ENCODE results near the gene MYPOP.
A peak's percentile ranks its signal among the peaks of the same experiment; 100 is the strongest.

MYPOP gene

GRCh38 chr19:45879055-45879454 lies 23.4 kb downstream of the MYPOP start:
- H3K4me3 ChIP-seq (ENCODE audit: low read depth, low read length): no peak overlapping the region

DNA sequence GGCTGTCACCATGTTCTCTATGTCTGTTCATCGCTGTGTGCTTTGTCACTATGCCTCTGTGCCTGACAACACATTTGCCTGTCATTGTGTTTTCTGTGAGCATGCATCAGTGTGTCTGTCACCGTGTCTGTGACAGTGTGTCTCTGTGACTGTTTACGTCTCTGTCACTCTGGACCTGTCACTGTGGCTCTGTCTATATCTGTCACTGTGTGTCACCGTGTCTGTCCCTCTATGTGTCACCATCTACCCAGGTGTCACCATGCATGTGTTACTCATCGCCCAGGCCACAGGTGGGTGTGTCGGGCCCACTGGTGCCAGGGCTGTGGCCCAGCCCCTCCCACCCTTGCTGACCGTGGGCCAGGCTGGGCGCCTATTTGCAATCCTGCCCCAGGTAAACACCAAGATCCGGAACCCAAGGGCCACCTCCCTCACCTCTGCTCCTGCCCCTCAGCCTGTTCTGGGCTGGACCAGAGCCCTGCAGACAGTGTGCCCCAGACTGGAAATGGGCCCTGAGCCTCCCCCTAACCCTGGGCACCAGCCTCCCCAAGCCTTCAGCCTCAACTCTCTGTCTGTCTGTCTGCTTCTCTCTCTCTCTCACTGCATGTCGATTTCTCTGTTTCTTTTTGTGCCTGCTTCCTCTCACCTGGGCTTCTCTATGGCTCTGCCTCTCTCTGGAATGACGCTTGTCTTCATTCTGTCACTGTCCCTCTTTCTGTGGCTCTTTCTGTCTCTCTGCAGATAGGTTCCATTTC lies 24.2 kb downstream of the MYPOP start:
- TF ChIP-seq POLR2A (IDR thresholded peaks at IDR 0.05; ENCODE audit: extremely low read depth, insufficient read length) (no peak), MYC (IDR thresholded peaks at IDR 0.05; ENCODE audit: low read depth, low read length) (0 out of 2 replicates have a peak, but pooled peaks have one; percentile 27)
- no peak overlapping the region for H3K4me3 ChIP-seq (ENCODE audit: low read depth, low read length)
- DNase-seq (ENCODE audit: low read depth): no peak

More at GRCh38 chr19:45879055-45879454, 23.4 kb downstream of the MYPOP start:
- no peak for TF ChIP-seq POLR2A (IDR thresholded peaks at IDR 0.05; ENCODE audit: extremely low read depth, insufficient read length)
- no peak for DNase-seq (ENCODE audit: low read depth)

DNA sequence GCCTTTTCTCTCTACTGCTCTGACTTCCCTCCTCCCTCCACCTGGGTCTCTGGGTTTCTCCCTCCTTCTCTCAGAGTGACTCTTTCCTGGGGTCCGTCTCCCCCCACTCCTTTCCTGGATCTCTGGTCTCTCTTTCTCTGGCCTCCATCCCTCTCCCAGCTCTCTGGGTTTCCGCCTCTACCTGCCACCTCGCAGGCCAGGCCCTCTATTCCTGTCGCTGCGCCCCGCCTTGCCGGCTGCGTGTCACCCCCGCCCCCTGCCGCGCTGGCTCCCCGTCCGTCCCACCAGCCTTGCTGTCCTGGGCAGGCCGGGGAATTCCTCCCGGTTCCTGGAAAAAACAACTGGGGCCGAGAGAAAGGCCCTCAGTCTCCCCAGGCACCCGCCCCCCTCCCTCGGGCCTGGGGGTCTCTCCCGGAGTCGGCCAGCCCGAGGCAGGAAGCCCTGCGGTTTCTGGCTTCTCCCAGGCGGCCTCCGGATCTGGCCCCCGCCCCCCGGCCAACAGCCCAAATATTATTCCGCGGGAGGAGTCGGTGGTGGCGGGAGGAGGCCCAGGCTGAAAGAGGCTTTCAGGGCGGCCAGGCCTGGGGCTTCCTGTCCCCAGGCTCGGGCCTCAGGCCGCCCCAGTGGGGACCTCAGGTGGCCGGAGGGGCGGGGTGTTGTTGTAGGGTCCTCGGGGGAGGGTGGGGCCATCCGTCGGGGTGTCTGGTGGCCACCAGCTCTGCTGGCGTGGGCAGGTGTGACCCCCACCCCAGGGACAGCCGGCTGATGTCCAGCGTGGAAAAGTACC lies 25.8 kb downstream of the MYPOP start:
- peak overlapping the region; percentile 39 for H3K4me3 ChIP-seq (ENCODE audit: low read depth, low read length)
- TF ChIP-seq MYC (IDR thresholded peaks at IDR 0.05; ENCODE audit: low read depth, low read length) (no peak), POLR2A (IDR thresholded peaks at IDR 0.05; ENCODE audit: extremely low read depth, insufficient read length) (peak; percentile 30), MAX (IDR thresholded peaks at IDR 0.05; ENCODE audit: low read depth, low read length) (0 out of 2 replicates have a peak, but pooled peaks have one; percentile 24)
- TF ChIP-seq, protein P1, sequence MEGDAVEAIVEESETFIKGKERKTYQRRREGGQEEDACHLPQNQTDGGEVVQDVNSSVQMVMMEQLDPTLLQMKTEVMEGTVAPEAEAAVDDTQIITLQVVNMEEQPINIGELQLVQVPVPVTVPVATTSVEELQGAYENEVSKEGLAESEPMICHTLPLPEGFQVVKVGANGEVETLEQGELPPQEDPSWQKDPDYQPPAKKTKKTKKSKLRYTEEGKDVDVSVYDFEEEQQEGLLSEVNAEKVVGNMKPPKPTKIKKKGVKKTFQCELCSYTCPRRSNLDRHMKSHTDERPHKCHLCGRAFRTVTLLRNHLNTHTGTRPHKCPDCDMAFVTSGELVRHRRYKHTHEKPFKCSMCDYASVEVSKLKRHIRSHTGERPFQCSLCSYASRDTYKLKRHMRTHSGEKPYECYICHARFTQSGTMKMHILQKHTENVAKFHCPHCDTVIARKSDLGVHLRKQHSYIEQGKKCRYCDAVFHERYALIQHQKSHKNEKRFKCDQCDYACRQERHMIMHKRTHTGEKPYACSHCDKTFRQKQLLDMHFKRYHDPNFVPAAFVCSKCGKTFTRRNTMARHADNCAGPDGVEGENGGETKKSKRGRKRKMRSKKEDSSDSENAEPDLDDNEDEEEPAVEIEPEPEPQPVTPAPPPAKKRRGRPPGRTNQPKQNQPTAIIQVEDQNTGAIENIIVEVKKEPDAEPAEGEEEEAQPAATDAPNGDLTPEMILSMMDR (IDR thresholded peaks at IDR 0.05; ENCODE audit: low read depth, low read length): no peak
- DNase-seq (ENCODE audit: low read depth): peak; percentile 92

DNA sequence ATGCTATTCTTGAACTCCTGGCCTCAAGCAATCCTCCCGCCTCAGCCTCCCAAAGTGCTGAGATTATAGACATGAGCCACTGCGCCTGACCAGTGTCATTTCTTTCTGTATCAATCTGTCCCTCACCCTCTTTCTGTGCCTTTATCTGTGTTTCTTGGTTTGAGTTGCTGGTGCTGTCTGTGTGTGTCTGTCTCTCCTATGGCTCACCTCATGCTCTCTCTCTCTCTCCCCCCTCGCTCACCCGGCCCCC lies 26.3 kb downstream of the MYPOP start:
- TF ChIP-seq, protein P1 (IDR thresholded peaks at IDR 0.05; ENCODE audit: low read depth, low read length): no peak
- TF ChIP-seq POLR2A (IDR thresholded peaks at IDR 0.05; ENCODE audit: extremely low read depth, insufficient read length) (no peak), MAX (IDR thresholded peaks at IDR 0.05; ENCODE audit: low read depth, low read length) (peak; percentile 24)
- peak; percentile 78 for DNase-seq (ENCODE audit: low read depth)
- H3K4me3 ChIP-seq (ENCODE audit: low read depth, low read length): peak overlapping the region; percentile 39

DNA sequence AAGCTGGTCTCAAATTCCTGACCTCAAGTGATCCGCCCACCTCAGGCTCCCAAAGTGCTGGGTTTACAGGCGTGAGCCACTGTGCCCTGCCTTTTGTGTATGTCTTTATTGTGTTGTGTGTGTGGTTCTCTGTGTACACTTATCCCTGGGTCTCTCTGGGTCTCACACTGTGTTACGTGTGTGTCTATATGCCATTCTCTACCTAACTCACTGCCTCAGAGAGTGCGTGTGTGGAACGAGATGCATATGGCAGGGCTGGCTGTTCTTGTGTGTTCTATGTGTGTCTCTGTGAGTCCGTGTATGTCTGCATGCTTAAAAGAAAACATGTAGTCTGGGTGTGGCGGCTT lies 27.8 kb downstream of the MYPOP start:
- no peak for TF ChIP-seq POLR2A (IDR thresholded peaks at IDR 0.05; ENCODE audit: extremely low read depth, insufficient read length)
- no peak for TF ChIP-seq MYC (IDR thresholded peaks at IDR 0.05; ENCODE audit: low read depth, low read length)
- TF ChIP-seq, protein P1 (IDR thresholded peaks at IDR 0.05; ENCODE audit: low read depth, low read length): no peak
- TF ChIP-seq MAX (IDR thresholded peaks at IDR 0.05; ENCODE audit: low read depth, low read length): no peak
- peak; percentile 8 for DNase-seq (ENCODE audit: low read depth)
- no peak overlapping the region for H3K4me3 ChIP-seq (ENCODE audit: low read depth, low read length)

DNA sequence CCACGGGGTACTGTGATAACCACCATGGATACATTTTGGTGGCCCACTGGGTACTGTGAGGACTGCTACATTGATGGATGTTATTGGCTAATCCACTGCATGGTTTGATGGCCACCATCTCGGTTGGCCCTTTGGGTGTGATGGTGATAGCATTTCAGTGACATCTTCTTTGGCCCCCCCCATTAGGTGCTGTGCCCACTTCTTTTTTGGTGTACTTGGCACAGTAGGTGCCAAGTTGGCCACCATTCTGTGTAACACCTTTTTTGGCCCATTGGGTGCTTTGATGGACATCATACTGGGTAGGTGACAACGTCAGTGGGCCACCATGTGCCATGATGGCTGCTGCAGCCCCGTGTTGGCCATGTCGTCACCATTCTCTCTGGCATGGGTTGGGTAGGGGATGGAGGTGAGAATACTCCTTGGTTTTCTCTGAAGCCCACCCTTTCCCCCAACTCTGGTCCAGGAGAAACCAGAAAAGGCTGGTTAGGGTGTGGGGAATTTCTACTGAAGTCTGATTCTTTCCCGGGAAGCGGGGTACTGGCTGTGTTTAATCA lies 29.1 kb downstream of the MYPOP start:
- DNase-seq (ENCODE audit: low read depth): no peak
- H3K4me3 ChIP-seq (ENCODE audit: low read depth, low read length): no peak overlapping the region
- TF ChIP-seq MAX (IDR thresholded peaks at IDR 0.05; ENCODE audit: low read depth, low read length): no peak
- TF ChIP-seq, protein P1 (IDR thresholded peaks at IDR 0.05; ENCODE audit: low read depth, low read length): no peak

All from NB4 (cell line).